T-helper 2 cell treated with Interferon-gamma antibody and Interleukin-4, amounts not matched to agents 100 ng/mL and 5 ng/mL, for 36 hours (primary cell): ENCODE measurements around the gene CCDC3. TPM values are rescaled to one million over a fixed set of nuclear protein-coding genes. Genes with fewer than 3 reads are reported as not detected.
"Not testable (repeated sequence)": the region's sequence is repeated elsewhere in the genome, so short reads cannot be mapped to it uniquely, and the experiment has no call there.

Experiments used
- intact Hi-C: fragments of 100-400 bp; cut with micrococcal nuclease; formaldehyde crosslinking; loops from one replicate; pipeline ENCODE4 v1.15.1; 2023
- total RNA-seq: library from RNA; stranded (reverse); gene quantifications from 2 replicates; pipeline ENCODE4 v1.2.3, GENCODE V29; 2022

The CCDC3 gene
- total RNA-seq, 1 donor from 2014 or later: 0.07 TPM

- intact Hi-C loops: no loop called here
Measured at GRCh38 chr10:12892924-12893323, 108.6 kb downstream of the CCDC3 start.

GRCh38 chr10:12890958-12891357 is 110.6 kb downstream of the CCDC3 start:
- intact Hi-C loops: no loop called here

GRCh38 chr10:12888470-12888869 is 113.0 kb downstream of the CCDC3 start:
- intact Hi-C loops: no loop called here

GRCh38 chr10:12887780-12888179 is 113.7 kb downstream of the CCDC3 start:
- intact Hi-C loops: no loop called here

GRCh38 chr10:12884851-12885250 is 116.7 kb downstream of the CCDC3 start:
- intact Hi-C loops: no loop called here

GRCh38 chr10:12880423-12880822 is 121.1 kb downstream of the CCDC3 start:
- intact Hi-C loops: no loop called here

- intact Hi-C loops: no loop called here
Measured at GRCh38 chr10:12877150-12877549, 124.4 kb downstream of the CCDC3 start.

- intact Hi-C loops: no loop called here
Measured at GRCh38 chr10:12876266-12876665, 125.2 kb downstream of the CCDC3 start.

GRCh38 chr10:12875100-12875499 is 126.4 kb downstream of the CCDC3 start:
- intact Hi-C loops: no loop called here

- intact Hi-C loops: no loop called here
Measured at GRCh38 chr10:12874501-12874900, 127.0 kb downstream of the CCDC3 start.

GRCh38 chr10:12873172-12873571 is 128.3 kb downstream of the CCDC3 start:
- intact Hi-C loops: no loop called here

- intact Hi-C loops: no loop called here
Measured at GRCh38 chr10:12872577-12872976, 128.9 kb downstream of the CCDC3 start.

GRCh38 chr10:12869427-12869826 is 132.1 kb downstream of the CCDC3 start:
- intact Hi-C loops: no loop called here

GRCh38 chr10:12868229-12868628 is 133.3 kb downstream of the CCDC3 start:
- intact Hi-C loops: no loop called here

- intact Hi-C loops: not testable (repeated sequence)
Measured at GRCh38 chr10:12865515-12865914, 136.0 kb downstream of the CCDC3 start.

GRCh38 chr10:12862459-12862858 is 139.1 kb downstream of the CCDC3 start:
- intact Hi-C loops: no loop called here

GRCh38 chr10:12854988-12855387 is 146.5 kb downstream of the CCDC3 start:
- intact Hi-C loops: no loop called here

- intact Hi-C loops: no loop called here
Measured at GRCh38 chr10:12852687-12853086, 148.8 kb downstream of the CCDC3 start.

- intact Hi-C loops: no loop called here
Measured at GRCh38 chr10:12849319-12850181, 152.0 kb downstream of the CCDC3 start.

- intact Hi-C loops: no loop called here
Measured at GRCh38 chr10:12848439-12849173, 152.9 kb downstream of the CCDC3 start.

- intact Hi-C loops: no loop called here
Measured at GRCh38 chr10:12847361-12847975, 154.0 kb downstream of the CCDC3 start.

GRCh38 chr10:12846718-12847117 is 154.8 kb downstream of the CCDC3 start:
- intact Hi-C loops: no loop called here
